IPS-NIHi7 (cell line): ENCODE results near the gene C6orf62.
A peak's percentile ranks its signal among the peaks of the same experiment; 100 is the strongest.
"Not testable (repeated sequence)": the region's sequence is repeated elsewhere in the genome, so short reads cannot be mapped to it uniquely, and the experiment has no call there.

ENCODE experiments used
- DNase-seq: peaks from one replicate; pipeline ENCODE4 v3.0.0; 2012; ENCODE audit warnings: mixed read lengths; ENCODE audit errors: extremely low spot score

The C6orf62 gene

DNA sequence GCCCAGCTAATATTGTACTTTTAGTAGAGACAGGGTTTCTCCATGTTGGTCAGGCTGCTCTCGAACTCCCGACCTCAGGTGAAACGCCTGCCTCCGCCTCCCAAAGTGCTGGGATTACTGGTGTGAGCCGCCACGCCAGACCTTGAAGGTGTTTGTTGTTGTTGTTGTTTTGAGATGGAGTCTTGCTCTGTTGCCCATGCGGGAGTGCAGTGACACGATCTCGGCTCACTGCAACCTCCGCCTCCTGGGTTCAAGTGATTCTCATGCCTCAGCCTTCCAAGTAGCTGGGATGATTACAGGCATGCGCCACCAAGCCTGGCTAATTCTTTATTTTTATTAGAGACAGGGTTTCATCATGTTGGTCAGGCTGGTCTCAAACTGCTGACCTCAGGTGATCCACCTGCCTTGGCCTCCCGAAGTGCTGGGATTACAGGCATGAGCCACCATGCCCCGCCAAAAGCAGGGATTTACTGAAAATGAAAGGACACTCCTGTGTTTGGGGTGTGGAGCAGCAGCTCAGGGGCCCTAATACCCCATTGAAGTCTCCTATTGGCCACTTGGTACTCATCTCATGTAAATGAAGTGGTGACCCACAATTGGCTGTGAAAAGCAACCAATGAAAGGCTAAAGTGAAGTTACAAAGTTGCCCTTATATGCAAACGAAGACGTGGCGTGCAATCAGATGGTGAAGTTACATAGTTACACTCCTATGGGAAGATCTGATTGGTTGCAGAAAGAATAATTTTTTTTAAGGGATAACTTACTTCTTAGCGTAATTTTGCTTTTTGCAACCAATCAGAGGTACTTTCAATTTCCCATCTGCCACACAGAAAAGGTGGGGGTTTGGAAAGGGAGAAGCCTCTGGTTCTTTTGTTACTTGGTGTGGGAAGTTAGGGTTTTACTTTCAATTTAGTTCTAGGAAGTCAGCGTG lies 50.6 kb downstream of the C6orf62 start:
- DNase-seq: not testable (repeated sequence)

DNA sequence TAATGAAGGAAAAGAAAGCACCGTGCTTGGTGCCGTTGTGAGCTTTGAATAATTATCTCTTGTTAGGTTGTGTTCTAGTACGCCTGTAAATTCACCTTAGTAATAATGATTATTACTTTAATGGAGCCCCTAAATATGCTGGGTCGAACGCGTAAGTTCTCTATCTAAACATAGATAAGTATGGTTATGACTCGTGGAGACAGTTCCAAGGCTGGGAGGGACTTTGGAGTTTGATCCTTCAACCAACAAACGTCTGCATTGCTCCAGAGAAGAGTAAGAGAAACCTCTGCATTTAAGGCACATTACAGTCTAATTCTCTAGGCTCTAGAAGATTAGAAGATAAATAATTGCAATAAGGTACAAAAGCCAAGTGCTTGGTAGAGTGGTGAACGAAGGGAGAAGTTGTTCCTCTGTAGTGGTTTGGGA lies 51.6 kb downstream of the C6orf62 start:
- DNase-seq: no peak

DNA sequence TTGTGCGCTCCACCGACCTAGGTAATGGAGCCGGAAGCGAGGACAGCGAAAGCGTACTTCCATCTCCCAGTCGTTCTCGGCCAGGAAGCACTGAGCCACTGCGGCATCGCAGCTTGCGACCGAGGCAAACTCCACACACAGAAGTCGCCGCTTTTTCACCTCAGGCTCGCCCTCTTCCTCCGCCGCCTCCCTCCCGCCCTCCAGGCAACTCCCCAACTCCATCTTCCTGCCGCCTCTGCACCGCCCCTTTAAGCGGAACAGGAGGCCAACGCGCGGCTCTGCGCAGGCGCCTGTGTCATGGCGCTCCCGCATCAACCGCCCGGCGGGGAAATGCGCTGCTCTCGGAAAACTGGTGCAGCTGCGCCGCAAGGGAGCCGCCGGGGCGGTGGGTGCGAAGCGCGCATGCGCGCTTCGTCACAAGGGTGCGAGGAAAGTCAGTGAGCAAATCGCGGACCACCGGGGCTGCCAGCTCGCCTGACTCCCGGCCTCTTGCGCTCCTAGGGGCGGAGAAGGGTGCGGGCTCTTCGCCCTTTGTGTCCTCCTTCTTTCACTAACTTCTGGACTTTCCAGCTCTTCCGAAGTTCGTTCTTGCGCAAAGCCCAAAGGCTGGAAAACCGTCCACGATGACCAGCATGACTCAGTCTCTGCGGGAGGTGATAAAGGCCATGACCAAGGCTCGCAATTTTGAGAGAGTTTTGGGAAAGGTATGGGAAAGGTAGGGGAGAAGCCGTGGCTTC lies 52.1 kb downstream of the C6orf62 start, which contains the start of the genes ACOT13 and TDP2:
Gene ACOT13 (plus strand): TSS at position 437 of the 737 bp plus-strand sequence. CDS start 187 bp downstream, at position 624.
Gene TDP2 (minus strand): TSS at position 259 of the 737 bp plus-strand sequence. CDS start 37 bp downstream, at position 222.
- peak; percentile 96 for DNase-seq

DNA sequence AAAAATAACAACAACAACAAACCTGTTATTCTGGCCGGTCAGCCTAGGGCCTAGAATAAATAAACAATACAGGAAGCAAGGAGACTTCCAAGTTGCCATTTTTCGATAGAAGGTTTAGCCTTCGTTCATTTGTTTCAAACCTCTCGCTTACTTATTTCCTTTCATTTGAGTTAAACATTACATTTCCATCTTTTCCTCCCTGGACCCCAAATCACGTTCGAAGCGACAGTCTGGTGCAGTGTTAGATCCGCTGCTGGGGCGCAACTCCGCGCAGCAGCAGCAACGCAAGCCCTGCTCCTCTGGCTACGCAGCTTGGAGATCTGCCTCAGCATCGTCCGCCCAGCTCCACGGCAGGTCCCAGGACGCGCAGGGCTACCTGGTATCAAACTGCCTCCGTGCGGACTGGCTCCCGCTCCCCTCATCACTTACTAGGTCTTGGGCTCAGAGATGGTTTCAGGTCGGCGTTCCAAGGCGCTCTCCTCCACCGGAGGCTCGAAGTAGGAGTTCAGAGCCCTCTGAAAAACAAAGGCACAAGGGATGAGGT lies 52.8 kb downstream of the C6orf62 start:
- DNase-seq: peak; percentile 39

DNA sequence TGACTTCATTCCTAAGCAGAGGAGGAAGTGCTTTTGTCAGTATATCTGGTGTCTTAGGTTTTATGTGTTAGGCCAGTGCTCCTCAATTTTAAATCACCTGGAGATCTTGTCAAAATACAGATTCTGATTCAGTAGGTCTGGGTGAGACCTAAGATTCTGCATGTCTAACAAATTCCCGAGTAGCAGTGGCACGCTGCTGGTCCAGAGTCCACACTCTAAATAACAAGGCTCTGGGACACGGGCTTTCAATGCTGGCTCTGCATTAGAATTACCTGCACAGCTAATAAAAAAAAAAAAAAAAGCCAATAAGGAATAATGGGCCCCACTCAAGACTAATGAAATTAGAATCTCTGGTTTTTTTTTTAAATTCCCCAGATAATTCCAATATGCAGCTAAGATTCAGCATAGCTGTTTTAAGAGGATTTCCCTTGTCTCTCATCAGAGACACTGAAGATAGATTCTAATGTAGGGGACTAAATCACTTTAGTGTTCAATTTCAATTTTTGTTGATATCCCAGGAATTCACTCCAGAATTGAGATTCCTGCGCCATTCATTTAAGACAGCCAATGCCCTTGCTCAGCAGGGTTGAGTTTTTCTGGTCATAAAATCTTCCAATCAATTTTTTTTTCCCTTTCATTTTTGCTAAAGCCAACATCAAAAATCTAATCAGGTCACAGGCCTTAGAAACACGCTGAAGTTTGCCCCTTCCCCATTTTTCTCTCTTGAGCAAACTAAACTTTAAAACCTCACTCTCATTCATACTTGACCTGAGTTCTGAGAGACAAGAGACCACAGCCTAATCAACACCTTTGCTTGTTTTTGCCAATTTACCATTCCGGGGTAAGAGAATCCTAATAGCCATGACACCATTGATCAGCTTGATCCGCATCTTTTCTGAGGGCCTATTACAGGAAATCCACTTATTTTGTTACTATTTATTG lies 54.6 kb downstream of the C6orf62 start:
- DNase-seq: no peak

DNA sequence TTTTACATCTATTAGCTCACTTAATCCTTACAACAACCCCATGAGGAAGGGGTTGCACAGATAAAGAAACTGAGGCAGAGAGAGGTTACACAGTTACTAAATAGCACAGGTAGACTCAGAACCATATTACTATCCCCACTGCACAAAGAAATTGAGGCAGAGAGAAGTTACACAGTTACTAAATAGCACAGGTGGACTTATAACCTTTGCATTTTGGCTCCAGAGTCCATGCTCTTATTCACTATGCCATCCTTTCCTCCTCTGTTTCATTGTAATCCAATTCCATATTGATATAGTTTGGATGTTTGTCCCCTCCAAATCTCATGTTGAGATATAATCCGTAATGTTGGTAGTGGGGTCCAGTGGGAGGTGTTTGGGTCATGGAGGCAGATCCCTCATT lies 55.8 kb downstream of the C6orf62 start:
- no peak for DNase-seq

DNA sequence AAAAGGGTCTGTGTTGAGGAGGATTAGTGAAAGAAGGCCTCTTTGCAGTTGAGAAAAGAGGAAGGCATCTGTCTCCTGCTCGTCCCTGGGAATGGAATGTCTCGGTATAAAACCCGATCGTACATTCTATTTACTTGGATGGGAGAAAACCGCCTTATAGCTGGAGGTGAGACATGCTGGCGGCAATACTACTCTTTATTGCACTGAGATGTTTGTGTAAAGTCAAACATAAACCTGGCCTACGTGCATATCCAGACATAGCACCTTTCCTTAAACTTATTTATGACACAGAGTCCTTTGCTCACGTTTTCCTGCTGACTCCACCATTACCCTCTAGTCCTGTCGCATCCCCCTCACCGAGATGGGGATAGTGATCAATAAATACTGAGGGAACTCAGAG lies 56.7 kb downstream of the C6orf62 start:
- no peak for DNase-seq

DNA sequence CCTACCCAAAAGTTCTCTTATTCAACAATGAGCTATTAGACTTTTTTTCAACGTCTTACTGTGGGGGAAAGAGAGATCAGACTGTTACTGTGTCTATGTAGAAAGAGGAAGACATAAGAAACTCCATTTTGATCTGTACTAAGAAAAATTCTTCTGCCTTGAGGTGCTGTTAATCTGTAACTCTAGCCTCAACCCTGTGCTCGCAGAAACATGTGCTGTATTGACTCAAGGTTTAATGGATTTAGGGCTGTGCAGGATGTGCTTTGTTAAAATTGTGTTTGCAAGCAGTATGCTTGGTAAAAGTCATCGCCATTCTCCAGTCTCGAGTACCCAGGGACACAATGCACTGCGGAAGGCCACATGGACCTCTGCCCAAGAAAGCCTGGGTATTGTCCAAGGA lies 57.2 kb downstream of the C6orf62 start:
- DNase-seq: not testable (repeated sequence)

DNA sequence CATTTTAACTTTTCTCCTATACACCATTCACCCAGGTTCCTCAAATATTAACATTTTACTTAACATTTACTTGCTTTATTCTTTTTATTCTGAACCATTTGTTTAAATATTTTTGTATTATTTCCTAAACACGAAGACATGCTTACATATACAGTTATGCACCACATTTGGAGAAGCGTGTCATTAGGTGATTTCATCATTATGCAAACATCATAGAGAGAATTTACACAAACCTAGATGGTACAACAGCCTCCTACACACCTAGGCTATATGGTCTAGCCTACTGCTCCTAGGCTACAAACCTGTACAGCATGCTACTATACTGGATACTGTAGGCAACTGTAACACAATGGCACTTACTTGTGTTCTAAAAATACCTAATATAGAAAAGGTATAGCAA lies 58.8 kb downstream of the C6orf62 start:
- DNase-seq: no peak

DNA sequence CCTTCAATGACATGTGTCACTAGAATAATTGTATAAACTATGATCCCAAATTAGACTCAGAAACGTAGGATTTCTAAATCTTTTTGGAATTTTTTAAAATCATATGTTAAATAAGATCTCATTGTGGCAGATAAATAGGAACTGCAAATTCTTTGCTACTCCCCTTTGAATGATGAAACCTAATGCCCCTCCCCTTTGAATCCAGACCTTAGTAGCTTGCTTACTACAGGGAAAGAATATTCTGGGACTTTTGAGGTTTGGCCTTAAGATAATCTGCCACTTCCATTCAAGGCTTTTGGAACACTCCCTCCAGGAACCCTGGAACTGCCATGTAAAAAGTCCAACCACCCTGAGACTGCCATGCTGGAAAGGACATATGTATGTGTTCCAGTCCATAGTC lies 59.4 kb downstream of the C6orf62 start:
- no peak for DNase-seq

DNA sequence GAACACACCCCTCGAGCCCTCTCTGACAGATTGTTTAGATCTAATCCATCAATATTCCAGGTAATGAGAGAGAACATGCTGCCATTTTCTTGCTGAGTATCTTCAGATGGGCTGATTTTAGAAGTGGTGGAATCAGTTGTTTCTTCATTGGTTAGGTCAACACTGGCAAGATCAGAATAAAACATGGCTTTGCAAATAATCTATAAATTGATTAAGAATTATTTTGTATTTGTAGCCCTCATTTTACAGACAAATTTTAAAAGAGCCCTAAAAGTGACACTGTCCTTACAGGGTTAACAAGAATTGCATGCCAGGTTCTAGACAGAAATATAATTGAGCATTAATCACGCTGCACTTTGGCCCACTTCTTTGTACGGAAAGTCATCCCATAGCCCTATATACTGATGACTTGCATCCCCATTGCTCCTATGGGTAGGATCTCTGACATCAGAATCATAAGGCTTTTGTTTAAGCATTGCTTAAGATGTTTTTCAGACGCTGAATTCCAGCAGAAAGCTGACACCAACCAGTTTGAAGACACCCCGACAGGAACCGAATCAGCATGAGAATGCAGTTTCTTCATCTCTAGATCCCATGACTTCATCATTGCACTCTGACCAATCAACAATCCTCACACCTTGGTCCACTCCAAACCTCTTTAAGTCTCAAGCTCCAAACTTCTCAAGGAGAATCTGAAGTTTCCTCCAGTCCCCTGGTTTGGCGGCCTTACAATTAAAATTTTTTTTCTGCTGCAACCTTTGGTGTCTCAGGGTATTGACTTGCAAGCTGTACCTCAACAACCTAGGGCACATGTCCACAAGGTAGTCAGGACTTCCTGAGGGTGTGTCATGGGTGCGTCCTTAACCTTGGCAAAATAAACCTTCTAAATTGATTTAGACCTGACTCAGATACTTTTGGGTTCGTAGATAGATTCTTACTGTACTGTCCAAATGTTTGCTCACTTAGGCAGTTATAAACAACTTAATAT lies 60.1 kb downstream of the C6orf62 start:
- peak; percentile 26 for DNase-seq

DNA sequence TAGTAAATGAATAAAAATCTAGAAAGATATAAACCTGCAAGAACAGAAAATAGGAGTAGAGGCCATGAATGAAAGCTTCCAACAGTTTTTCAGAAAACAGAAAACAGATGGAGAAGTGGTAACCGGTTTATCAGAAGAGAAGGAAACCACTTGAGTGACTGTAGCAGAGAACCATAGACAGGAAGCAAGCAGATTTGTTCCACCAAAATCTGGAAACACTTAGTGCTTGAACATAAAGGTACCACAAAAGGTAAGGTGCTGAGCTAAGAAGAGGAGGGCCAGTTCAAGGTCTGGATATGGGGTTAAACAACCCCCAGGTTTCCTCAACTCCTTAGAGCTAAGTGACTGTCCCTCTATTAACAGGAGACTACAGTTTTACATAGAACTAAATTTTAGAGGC lies 63.7 kb downstream of the C6orf62 start:
- DNase-seq: no peak
